Anterior cingulate cortex (tissue), 58 donors: Measurements from ENCODE around the gene AGBL3.

Experiments
- DNase-seq, 58 donors: peaks; one replicate each; lab custom pipeline; 2025; lab: John Stamatoyannopoulos, UW

AGBL3 gene

DNA sequence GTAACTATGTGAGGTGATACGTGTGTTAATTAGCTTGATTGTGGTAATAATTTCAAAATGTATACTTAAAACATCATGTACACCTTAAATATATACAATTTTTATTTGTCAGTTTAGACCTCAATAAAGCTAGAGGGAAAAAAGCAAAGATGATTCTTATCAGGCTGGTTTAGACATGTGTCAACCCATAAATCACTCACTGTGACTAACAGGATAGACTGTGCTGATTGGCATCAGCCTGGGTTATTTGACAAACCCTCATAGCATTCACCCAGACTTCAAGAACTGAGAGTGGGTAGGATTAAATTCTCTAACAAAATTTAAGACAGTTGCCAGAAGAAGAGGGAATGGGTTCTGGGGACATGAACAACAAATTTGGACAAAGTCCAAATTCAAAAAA lies 87.8 kb downstream of the AGBL3 start:
- no peak for DNase-seq

DNA sequence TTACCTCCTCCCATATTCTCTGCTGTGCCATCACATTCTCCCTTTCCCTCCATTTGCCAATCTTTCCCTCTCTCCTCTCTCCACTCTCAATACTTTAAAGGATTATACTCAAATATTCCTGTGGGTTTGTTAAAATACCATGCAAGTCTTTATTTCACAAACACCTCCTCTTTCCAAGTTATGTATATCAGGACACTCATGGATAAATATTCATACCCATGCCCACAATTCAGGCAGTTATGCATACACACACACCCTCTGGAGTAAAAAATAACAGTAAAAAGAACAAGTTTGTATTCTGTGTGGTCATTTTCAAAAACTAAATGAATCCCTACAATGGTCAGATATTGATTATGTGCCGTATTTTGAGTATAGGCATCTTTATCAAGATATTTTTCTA lies 88.2 kb downstream of the AGBL3 start:
- no peak for DNase-seq

DNA sequence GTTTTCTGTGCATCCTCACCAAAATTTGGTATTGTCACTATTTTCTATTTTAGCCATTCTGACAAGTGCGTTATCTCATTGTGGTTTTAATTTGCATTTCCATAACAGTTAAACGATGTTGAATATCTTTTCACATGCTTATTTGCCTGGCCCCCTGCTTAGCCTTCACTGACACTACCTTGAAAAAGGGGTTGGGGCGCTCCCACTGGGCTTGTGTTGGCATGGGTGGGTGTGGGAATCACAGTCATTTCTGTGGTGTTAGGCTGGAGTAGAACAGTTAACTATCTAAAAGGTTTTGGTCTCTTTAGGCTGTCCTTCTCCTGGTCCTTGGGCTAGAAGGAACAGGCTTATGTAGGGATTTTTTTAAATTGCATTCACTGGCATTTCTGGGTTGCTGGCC lies 89.4 kb downstream of the AGBL3 start:
- DNase-seq = no peak

DNA sequence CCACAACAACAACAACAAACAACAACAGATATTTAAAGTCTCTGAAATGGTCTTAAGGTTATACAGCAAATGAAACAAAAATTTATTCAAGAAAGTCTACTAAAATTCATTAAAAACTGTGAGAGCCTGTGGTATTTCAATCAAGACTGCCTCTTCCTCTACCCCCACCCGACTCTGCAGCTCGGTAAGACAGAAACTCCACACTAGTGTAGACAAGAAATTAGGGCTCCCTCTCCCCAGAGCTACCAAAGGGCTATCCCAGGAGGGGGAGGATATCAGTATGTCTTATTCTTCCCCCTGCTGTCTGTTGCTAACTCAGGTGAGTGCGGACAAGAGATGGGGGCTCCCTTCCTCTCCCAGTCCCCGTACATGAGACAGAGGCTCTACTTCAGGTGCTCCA lies 90.6 kb downstream of the AGBL3 start:
- DNase-seq = no peak

DNA sequence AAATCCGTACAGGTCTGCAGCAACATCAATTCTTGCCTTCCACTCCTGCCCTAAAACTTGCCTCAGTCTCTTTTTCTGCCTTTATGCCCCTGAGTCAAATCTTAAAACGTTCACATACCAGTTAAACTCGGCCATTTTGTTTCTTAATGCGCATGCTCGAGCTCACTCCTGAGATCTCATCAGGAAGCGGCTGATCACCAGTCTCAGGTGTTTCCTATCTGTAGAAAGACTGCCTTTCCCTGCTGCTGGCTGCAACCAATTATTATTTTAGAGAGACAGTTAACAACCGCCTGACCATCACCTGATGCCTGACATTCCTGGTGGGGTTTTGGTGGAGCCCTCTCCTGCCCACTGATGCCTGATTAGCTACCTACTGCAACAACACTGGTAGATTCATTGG lies 91.3 kb downstream of the AGBL3 start:
- DNase-seq = no peak

DNA sequence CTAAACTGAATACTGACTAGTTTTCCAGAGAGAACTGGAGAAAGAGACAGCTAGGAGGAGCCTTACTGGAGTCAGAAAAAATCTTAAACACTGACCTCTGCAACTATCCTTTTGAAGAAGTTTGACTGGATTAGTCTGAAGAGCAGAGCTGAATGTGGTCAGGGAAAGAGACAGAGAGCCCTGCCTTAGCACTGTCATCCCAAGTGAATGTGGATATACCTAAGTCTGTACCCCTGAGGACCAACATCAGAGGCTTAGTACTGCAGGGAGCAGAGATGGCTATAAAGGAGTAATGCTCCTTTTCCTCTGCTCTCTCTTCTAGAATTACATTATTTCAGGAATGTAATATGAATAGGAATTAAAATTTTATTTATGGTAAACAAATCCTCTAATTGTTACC lies 91.7 kb downstream of the AGBL3 start:
- DNase-seq = no peak

DNA sequence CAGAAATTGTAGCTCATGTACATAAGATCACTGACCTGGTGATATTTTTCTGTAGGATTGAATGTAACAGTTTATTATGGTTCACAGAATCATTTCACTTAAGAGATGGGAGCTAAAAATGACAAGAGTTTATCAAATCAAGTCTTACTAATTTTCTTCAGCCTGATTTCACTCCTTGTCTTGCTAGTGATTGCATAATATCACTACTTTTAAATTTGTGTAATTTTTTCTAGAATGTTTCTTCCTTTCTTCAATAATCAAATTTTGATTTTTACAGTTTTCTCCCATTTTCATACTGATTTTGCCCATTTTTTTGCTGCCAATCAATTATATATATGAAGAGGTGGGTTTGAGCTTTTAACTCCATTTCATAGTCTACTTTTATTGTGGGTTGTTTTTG lies 92.8 kb downstream of the AGBL3 start:
- DNase-seq = no peak

DNA sequence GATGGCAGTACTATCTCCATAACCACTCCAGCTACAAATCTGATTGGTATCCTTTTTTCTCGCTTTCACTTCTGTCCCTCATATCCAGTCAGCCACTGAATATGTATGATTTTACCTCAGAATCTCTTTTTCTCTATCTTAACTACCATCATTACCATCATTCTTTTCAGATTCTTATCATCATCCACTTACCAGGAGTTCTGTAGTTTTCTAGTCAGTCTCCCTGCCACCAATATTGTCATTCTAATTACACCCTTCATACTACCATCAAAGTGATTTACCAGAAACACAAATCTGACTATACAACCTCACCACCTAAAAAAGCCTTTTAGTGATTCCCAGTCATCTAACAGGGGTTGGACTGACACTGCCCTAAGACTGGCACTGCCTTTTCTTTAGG lies 96.7 kb downstream of the AGBL3 start:
- DNase-seq = no peak

DNA sequence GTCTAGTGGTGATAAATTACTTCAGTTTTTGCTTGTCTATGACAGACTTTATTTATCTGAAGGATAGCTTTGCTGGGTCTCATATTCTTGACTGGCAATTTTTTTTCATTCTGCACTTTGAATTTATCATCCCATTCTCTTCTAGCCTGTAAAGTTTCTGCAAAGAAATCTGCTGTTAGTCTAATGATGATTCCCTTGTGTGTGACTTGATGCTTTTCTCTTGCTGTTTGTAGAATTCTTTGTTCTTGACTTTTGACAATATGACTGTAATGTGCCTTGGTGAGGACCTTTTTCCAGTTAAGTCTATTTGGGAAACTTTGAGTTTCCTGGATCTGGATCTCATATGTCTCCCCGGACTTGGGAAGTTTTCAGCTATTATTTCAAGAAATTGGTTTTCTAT lies 102.3 kb downstream of the AGBL3 start:
- DNase-seq = no peak

DNA sequence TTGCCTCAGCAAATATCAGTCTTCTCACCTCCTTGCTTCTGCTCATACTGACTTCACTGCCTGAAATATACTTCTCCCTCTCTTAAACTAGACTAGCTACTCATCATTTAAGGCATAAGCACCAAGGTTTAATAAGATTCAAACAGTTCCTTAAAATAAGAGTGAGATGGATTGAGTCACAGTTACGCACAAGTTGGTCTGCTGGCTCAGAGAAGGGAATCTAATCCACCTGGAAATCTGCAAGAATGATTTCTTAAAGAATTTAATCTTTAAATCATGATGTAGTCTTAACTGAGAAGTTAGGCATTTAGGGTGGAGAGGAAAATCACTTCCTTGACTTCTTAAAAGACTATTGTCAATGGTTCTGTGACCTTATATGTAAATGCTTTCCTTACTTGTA lies 105.4 kb downstream of the AGBL3 start:
- no peak for DNase-seq

DNA sequence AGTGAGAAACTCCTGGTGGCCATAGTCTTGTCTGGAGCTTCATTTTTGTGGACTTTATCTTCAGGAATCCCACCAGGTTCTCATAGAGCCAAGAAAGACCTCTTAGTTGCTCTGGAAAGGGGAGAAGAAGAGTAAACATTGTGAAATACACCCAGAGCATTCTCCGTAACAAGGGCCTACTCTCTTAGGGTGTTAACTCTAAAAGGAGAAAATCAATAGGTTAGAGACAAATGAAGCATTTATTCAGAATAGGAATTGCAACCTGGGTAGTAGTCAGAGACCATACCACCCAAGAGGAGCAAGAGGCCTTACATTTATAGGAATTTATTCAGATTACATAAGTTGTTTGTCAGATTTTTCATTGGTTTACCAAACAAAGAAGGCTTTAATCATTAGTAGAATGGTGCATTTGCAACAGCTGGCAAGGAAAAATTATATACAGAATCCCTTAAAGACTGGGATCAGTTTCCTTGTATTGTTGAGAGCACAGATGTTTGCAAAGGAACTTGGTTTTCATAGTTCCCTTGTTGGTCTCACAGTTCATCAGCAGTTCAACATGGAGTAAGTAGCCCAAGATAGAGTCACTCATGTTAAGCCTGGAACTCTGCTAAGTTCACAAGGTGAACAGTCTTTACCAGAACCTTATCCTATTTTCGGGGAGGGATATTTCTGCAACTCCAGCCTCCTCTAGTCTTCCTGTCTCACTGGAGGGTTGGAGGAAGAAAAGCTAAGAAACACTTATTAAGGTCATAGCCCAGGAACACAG lies 108.3 kb downstream of the AGBL3 start:
- DNase-seq = no peak

DNA sequence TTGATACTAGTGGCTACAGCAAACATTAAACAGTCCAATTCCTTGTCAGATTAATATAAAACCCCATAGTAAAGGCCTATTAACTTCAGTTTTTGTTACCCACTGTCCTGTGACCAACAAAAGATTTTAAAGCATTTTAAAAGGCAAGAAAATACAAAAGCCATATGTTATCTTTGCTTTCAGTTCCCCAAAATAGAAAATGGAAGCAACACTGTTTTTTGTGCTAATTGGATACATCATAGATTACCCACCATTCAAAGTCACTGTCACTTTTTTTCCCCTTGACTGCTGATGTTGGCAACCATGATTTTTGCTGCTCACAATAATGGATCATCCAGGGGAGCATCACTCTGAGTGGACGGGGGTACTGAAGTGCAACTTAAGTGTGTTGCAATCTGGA lies 109.1 kb downstream of the AGBL3 start:
- no peak for DNase-seq

DNA sequence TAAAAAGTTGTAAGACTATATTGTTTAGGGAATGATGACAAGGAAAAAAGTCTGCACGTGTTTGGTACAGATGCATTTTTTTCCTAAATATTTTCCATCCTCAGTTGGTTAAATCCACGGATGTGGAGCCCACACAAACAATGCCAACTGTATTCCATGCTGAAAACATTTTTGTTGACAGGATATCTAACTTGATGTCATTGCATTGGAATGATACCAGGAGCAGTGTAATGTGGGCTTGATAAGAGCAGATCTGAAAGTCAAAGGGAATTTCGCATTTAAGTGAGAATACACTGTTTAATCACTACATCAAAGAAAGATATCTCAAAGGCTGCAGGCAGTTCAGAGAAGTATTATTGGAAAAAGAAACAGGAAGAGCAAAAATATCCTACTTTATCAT lies 112.1 kb downstream of the AGBL3 start:
- no peak for DNase-seq

DNA sequence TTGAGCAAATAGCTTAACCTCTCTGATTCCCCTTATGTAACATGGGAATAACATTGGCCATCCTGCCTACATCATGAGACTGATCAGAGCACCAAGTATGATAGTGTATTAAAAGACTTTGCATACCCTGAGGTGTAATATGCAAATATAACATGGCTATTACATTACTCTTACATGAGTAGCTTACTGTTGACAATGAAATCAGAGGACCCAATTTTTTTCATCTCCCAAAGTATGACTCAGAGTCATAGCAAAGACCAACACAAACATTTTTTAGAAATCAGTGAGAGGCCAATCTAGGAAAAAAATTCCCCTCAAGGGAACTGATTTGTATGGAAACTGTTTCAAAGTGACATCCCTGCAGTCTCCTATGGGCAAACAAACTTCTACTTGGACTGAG lies 114.5 kb downstream of the AGBL3 start:
- DNase-seq = no peak

DNA sequence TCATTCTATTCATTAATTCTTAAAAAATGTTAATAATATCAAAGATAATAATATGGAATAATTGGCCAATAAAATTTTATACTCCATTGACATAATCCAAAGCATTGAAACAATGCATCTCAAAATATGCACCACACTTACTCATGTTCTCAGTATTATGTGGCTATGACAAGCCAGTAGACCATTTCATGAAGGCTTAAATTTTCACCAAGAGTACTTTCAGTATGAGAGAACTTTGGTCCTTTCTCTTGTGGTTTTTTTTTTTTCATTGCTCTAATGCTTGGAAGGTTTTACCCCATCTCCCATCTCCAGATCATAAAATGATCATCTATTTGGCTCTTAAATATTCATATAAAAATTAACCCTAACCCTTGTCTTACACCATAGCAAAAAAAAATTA lies 116.1 kb downstream of the AGBL3 start:
- DNase-seq = no peak

DNA sequence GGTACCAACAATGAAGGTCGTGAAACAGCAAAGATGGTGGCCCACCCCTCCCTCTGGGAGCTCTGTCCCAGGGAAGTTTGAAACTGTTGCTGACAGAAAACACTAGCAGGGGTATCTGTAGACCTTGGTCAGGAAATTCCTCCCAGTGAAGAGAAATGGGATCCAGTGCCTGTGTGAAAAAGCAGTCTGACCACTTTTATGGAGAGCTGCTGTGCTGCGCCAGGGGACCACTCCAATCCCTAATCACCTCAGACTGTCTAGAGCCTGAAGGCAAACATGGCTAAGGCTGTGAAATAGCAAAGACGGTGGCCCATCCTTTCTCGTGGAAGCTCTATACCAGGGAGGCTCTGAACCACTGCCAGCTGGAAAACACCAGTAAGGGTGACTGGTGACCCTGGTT lies 123.3 kb downstream of the AGBL3 start:
- no peak for DNase-seq

DNA sequence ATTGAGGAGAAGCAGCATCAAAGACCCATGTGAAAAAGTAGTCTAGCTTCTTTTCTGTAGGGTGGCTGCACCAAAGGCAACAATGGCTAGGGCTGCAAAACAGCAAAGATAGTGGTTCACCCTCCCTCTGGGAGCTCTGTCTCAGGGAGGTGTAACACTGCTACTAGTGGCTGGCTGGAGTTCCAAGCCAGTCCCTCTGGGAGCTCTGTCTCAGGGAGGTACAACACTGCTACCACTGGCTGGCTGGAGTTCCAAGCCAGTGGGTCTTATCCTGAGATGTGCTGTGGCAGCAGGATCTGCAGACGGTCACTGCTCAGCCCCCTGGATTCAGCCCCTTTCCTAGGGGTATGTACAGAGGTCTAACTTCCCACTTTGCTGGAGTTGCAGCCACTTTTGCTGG lies 123.7 kb downstream of the AGBL3 start:
- DNase-seq = no peak

DNA sequence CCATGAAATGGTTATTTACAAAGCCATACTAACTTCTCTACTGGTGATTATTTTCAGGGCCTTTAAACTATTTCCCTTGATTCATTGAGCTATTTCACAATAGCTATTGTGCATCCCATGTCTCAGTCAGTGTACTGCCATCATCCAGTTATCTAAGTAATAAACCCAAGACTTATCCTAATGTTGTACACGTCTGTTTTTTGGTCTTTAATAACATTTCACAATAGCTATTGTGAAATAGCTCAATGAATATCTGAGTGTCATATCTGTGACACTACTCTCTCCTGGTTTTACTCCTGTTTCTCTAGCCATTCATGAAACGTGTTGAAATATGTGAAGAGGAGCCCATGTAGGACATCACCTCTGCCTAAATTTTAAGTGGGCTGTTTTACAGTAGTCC lies 125.1 kb downstream of the AGBL3 start:
- DNase-seq = no peak

DNA sequence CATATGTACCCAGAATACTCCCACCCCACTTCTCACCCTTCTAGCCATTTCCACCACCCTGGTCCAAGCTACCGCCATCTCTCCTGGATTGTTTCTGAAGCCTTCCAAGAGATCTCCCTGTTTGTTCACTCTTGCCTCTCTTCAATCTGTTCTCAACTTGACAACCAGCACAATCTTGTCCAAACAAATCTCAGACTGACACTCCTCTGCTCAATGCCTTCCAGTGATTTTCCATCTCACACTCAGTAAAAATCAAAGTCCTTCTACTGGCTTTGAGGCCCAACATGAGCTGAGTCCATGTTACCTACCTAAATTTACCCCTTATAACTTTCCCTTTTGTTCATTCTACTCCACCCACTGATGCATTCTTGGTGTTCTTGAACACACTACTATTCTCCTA lies 128.3 kb downstream of the AGBL3 start:
- DNase-seq = no peak

DNA sequence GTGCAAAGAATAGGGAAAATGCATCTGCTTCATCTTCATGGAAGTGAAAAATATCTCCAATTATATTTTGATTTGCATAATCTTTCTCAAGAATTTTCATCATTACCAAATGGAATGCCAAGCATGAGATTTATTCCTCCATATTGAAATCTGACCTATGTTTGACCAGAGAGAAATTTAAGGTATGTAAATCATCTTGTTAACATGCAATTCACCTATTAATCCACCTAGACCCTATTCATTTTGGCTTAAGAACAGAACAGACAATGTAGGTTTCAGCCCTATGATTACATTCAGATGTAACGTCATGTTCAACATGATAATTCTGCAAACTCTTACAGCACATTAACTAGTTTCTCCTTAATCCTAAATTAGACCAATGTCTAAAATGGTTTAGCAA lies 130.8 kb downstream of the AGBL3 start:
- DNase-seq = no peak

DNA sequence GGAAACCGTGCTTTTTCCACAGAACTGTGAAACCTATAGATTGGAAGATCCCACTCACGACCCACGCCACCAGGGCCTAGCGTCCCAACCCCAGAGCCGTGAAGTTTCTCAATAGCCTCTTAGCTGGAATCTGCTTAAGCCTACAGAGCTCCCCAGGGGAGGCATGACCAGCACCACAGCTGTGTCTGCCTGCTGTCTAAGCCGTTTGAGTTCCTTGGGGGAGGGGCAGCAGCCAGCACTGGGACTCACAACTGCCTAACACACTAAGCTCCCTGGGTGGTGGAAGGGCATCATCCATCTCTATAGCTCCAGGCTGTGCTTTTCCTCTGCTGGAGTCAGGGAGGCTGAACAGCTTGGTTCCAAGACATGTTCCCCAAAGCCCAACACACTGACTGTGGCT lies 135.6 kb downstream of the AGBL3 start:
- DNase-seq = no peak

DNA sequence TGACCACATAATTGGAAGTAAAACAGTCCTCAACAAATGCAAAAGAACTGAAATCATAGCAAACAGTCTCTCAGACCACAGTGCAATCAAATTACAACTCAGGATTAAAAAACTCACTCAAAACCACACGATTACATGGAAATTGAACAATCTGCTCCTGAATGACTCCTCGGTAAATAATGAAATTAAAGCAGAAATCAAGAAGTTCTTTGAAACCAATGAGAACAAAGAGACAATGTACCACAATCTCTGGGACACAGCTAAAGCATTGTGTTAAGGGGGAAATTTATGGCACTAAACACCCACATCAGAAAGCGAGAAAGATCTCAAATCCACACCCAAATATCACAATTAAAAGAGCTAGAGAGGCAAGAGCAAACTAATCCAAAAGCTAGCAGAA lies 138.3 kb downstream of the AGBL3 start:
- DNase-seq = peak in 1 of 58 donors; percentile 12

DNA sequence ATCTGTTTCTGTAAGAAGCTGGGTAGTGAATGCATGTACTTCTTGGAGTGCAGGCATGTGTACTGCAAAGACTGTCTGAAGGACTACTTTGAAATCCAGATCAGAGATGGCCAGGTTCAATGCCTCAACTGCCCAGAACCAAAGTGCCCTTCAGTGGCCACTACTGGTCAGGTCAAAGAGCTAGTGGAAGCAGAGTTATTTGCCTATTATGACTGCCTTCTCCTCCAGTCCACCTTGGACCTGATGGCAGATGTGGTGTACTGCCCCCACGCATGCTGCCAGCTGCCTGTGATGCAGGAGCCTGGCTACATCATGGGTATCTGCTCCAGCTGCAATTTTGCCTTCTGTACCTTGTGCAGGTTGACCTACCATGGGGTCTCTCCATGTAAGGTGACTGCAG lies 142.6 kb downstream of the AGBL3 start:
- no peak for DNase-seq
